ENCODE results near the gene TXN2.

- TF ChIP-seq CTCF (conservative IDR thresholded peaks at IDR 0.05; ENCODE audit: low read depth in 2 of 2), result no peak
- TF ChIP-seq REST (IDR thresholded peaks at IDR 0.05; ENCODE audit: unreplicated experiment), result no peak
- TF ChIP-seq CREB1 (CRISPR knock-in tag; IDR thresholded peaks at IDR 0.05; ENCODE audit: low read depth), result no peak
- no peak for TF ChIP-seq EZH2phosphoT487 (IDR thresholded peaks at IDR 0.05; ENCODE audit: unreplicated experiment)
- TF ChIP-seq EZH2 (IDR thresholded peaks at IDR 0.05; ENCODE audit: low read depth, unreplicated experiment), result no peak
- no peak for TF ChIP-seq POLR2AphosphoS5 (IDR thresholded peaks at IDR 0.05; ENCODE audit: low read depth)
- TF ChIP-seq STAT1 (IDR thresholded peaks at IDR 0.05; ENCODE audit: unreplicated experiment), result no peak
- TF ChIP-seq NANOG (IDR thresholded peaks at IDR 0.05; ENCODE audit: borderline replicate concordance), result no peak
- no peak for TF ChIP-seq JUNB (IDR thresholded peaks at IDR 0.05; ENCODE audit: unreplicated experiment)
- no peak for TF ChIP-seq ZNF114 (CRISPR knock-in tag; IDR thresholded peaks at IDR 0.05)
- no peak for TF ChIP-seq ZNF331 (CRISPR knock-in tag; IDR thresholded peaks at IDR 0.05; ENCODE audit: low read depth)
Measured at GRCh38 chr22:36512333-36512732, 30.9 kb upstream of the TXN2 start.

All from GM23338 (cell line).